ENCODE data around the gene KPRP. TPM values are rescaled to one million over a fixed set of nuclear protein-coding genes. Genes with fewer than 3 reads are reported as not detected.

KPRP gene
- total RNA-seq, 2 donors from 2014 or later: 0.57 TPM; not detected in 1

DNA sequence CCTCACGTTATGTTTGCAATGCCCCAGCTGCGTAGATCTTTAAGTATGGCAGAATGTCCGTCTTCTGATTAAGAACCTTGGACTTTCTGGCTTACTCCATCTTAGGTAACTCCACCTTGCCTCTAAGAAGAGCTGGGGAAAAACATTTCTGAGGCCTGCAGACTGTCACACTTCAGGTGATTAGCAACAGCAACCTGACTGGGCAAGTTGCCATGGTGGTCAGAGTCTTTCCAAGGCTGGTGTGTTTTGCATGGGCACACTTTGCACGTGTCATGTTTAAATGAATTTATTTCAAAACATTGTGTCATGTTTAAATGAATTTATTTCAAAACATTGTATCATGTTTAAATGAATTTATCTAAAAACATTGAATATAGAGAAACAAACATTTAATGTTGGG is 811 bp downstream of the KPRP start:
- Histone ChIP-seq H3K27ac (no peak overlapping the region), H3K4me1 (replicated peaks) (no peaks in the 10 kb centered on the region), H3K27me3 (replicated peaks; ENCODE audit: insufficient read depth) (no peaks in the 10 kb centered on the region), H3K4me3 (no peak overlapping the region), H3K36me3 (no peaks in the 10 kb centered on the region), H3K9me3 (no peaks in the 10 kb centered on the region)
- 85% methylated on average over 4 of the region's 4 CpGs for WGBS
- TF ChIP-seq POLR2AphosphoS5 (IDR thresholded peaks at IDR 0.05): no peak
- no peak for TF ChIP-seq POLR2A (IDR thresholded peaks at IDR 0.05)
- TF ChIP-seq, protein P1, sequence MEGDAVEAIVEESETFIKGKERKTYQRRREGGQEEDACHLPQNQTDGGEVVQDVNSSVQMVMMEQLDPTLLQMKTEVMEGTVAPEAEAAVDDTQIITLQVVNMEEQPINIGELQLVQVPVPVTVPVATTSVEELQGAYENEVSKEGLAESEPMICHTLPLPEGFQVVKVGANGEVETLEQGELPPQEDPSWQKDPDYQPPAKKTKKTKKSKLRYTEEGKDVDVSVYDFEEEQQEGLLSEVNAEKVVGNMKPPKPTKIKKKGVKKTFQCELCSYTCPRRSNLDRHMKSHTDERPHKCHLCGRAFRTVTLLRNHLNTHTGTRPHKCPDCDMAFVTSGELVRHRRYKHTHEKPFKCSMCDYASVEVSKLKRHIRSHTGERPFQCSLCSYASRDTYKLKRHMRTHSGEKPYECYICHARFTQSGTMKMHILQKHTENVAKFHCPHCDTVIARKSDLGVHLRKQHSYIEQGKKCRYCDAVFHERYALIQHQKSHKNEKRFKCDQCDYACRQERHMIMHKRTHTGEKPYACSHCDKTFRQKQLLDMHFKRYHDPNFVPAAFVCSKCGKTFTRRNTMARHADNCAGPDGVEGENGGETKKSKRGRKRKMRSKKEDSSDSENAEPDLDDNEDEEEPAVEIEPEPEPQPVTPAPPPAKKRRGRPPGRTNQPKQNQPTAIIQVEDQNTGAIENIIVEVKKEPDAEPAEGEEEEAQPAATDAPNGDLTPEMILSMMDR (IDR thresholded peaks at IDR 0.05): no peak
- DNase-seq (ENCODE audit: low spot score): no peak
- intact Hi-C loops (cut with DNase I): no loop called here

DNA sequence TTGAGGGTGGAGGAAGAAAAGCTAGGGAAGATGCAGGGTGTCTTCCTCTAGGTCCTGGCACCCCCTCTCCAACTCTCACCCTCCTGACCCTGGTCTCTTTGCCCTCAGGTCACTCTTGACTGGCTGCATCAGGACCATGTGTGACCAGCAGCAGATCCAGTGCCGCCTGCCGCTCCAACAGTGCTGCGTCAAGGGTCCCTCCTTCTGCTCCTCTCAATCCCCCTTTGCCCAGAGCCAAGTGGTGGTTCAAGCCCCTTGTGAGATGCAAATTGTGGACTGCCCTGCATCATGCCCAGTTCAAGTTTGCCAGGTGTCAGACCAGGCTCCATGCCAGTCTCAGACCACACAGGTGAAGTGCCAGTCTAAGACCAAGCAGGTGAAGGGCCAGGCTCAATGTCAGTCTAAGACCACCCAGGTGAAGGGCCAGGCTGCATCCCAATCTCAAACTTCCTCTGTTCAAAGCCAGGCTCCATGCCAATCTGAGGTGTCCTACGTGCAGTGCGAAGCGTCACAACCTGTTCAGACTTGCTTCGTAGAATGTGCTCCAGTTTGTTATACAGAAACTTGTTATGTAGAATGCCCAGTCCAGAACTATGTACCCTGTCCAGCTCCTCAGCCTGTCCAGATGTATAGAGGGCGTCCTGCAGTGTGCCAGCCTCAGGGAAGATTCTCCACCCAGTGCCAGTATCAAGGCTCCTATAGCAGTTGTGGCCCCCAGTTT is 1.8 kb downstream of the KPRP start:
- intact Hi-C loops (cut with DNase I): no loop called here
- 71% methylated on average over 8 of the region's 8 CpGs for WGBS
- Histone ChIP-seq H3K4me1 (replicated peaks) (no peaks in the 10 kb centered on the region), H3K9me3 (no peaks in the 10 kb centered on the region), H3K36me3 (no peaks in the 10 kb centered on the region), H3K27ac (no peak overlapping the region), H3K4me3 (no peak overlapping the region), H3K27me3 (replicated peaks; ENCODE audit: insufficient read depth) (no peaks in the 10 kb centered on the region)
- no peak for DNase-seq (ENCODE audit: low spot score)
- TF ChIP-seq POLR2AphosphoS5 (IDR thresholded peaks at IDR 0.05) (no peak), POLR2A (IDR thresholded peaks at IDR 0.05) (no peak)
- TF ChIP-seq, protein P1 (IDR thresholded peaks at IDR 0.05): no peak

DNA sequence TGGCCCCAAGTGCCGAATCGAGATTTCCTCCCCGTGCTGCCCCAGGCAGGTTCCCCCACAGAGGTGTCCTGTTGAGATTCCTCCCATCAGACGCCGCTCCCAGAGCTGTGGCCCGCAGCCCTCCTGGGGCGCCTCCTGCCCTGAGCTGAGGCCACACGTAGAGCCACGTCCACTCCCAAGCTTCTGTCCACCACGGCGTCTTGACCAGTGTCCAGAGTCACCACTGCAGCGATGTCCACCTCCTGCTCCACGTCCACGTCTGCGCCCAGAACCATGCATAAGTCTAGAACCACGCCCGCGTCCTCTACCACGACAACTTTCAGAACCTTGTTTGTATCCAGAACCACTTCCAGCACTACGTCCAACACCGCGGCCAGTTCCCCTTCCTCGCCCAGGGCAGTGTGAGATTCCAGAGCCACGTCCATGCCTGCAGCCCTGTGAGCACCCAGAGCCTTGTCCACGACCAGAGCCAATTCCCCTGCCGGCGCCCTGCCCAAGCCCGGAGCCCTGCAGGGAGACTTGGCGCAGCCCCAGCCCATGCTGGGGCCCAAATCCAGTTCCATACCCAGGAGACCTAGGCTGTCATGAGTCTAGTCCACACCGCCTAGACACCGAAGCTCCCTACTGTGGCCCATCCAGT is 2.8 kb downstream of the KPRP start:
- Histone ChIP-seq H3K36me3 (no peaks in the 10 kb centered on the region), H3K9me3 (no peaks in the 10 kb centered on the region), H3K4me3 (no peak overlapping the region), H3K27me3 (replicated peaks; ENCODE audit: insufficient read depth) (no peaks in the 10 kb centered on the region), H3K4me1 (replicated peaks) (no peaks in the 10 kb centered on the region), H3K27ac (no peak overlapping the region)
- 93% methylated on average over 31 of the region's 31 CpGs for WGBS
- DNase-seq (ENCODE audit: low spot score): no peak
- intact Hi-C loops (cut with DNase I): no loop called here
- TF ChIP-seq POLR2A (IDR thresholded peaks at IDR 0.05): no peak
- no peak for TF ChIP-seq POLR2AphosphoS5 (IDR thresholded peaks at IDR 0.05)
- TF ChIP-seq, protein P1 (IDR thresholded peaks at IDR 0.05): no peak

DNA sequence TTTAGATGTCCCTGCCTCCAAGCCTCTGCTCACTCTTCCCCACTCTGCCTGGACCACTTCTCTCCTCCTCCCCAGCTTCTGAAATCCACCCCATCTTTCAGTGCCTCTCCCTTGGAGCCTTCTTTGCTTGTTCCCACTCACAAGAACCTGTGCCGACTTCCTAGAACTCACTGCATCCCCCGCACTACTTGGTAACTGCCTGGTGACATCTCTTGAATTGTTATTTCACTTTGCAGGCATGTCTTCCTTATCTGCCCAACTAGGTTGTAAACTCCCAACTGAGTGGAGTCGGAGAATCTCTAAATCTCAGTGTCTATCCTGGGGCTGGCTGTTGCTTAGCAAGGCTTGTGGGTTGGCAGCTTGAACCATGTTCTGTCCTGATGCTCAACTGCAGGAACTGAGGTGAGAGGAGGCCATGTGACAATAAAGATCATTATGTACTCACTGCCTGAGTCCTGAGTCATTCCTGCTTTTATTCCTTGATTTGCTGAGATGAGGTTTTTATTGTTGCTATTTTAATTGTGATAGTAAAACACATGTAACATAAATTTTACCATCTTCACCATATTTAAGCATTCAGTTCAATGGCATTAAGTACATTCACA is 3.9 kb downstream of the KPRP start:
- Histone ChIP-seq H3K27ac (no peak overlapping the region), H3K4me3 (no peak overlapping the region), H3K4me1 (replicated peaks) (no peaks in the 10 kb centered on the region), H3K9me3 (no peaks in the 10 kb centered on the region), H3K27me3 (replicated peaks; ENCODE audit: insufficient read depth) (no peaks in the 10 kb centered on the region), H3K36me3 (no peaks in the 10 kb centered on the region)
- no peak for DNase-seq (ENCODE audit: low spot score)
- 39% methylated on average over 3 of the region's 3 CpGs for WGBS
- intact Hi-C loops (cut with DNase I): no loop called here
- TF ChIP-seq POLR2A (IDR thresholded peaks at IDR 0.05) (no peak), POLR2AphosphoS5 (IDR thresholded peaks at IDR 0.05) (no peak)
- TF ChIP-seq, protein P1 (IDR thresholded peaks at IDR 0.05): no peak

Measured in prostate gland (tissue), 2 donors.